HCT116 (cell line): ENCODE measurements around the gene DAGLA. TPM values are rescaled to one million over a fixed set of nuclear protein-coding genes. Genes with fewer than 3 reads are reported as not detected.
A peak's percentile ranks its signal among the peaks of the same experiment; 100 is the strongest.

Source experiments
- ATAC-seq: fragments of 200-7000 bp; cut with Tn5 transposase; 2 replicates; pipeline ENCODE4 v1.9.1; 2020; ENCODE audit warnings: mild to moderate bottlenecking, moderate library complexity
- BruUV-seq: library from RNA; stranded (reverse); fragments of 400-500 nt; replicated peaks from 2 replicates; lab custom pipeline; 2021; lab: Mats Ljungman, UMichigan
- CTCF ChIA-PET: fragments of 300-600 bp; sonication (Branson Sonifier 250); formaldehyde crosslinking; loops from one replicate; lab custom pipeline; 2021; ENCODE audit warnings: antibody characterized with exemption; lab: Charles Lee
- POLR2A ChIA-PET: fragments of 300-600, 350-600 bp; sonication (Branson Sonifier 250); formaldehyde crosslinking; loops from one replicate; lab custom pipeline; 2021; ENCODE audit warnings: antibody characterized with exemption; lab: Charles Lee
- RAD21 ChIA-PET, 2 experiments: fragments of 300-600 bp; sonication (Branson Sonifier 250); formaldehyde crosslinking; loops; one replicate each; lab custom pipeline; 2023; ENCODE audit warnings: low total read pairs in 2 of 2; ENCODE audit not compliant: uncharacterized antibody in 2 of 2, unreplicated experiment in 2 of 2, low non-redundant PET in 1 of 2; lab: Charles Lee
- DNase-seq: peaks from one replicate; pipeline ENCODE4 v3.0.0-alpha.2; 2010; ENCODE audit warnings: low read depth, low spot score
- H2AFZ ChIP-seq: fragments of 200-600 bp; shearing (Covaris generic), sonication (generic); 2 replicates; pipeline ENCODE4 v1.6.1; 2017; ENCODE audit warnings: low read depth, mixed run types, mixed read lengths, antibody characterized with exemption, low read length; ENCODE audit not compliant: poor library complexity, severe bottlenecking
- H3K27ac ChIP-seq: 2 replicates; pipeline ENCODE4 v1.5.1; 2012; ENCODE audit warnings: low read depth, low read length
- H3K27me3 ChIP-seq: fragments of 200-600 bp; sonication (generic); 2 replicates; pipeline ENCODE4 v1.6.1; 2016; ENCODE audit warnings: mixed run types, low read length, mixed read lengths; ENCODE audit not compliant: insufficient read depth
- H3K36me3 ChIP-seq, 2 experiments: fragments of 200-500 bp in 1 of 2; fragments of 200-600 bp in 1 of 2; sonication (Bioruptor generic) in 1 of 2; sonication (generic) in 1 of 2; 2 replicates each; pipeline versions ENCODE4 v1.5.1 to v1.6.1; 2014 to 2016; ENCODE audit warnings: low read length in 2 of 2, inconsistent platforms in 1 of 2, mixed read lengths in 1 of 2, mixed run types in 1 of 2; ENCODE audit not compliant: insufficient read depth in 2 of 2, control insufficient read depth in 1 of 2
- H3K4me1 ChIP-seq, 2 experiments: fragments of 200-600 bp in 1 of 2; sonication (generic) in 1 of 2; 2 replicates each; pipeline versions ENCODE4 v1.5.1 to v1.6.1; 2012 to 2017; ENCODE audit warnings: low read length in 2 of 2, inconsistent platforms in 1 of 2, mild to moderate bottlenecking in 1 of 2, mixed read lengths in 1 of 2, mixed run types in 1 of 2, moderate library complexity in 1 of 2; ENCODE audit not compliant: insufficient read depth in 2 of 2, control insufficient read depth in 1 of 2
- H3K4me2 ChIP-seq: fragments of 200-600 bp; sonication (generic); 2 replicates; pipeline ENCODE4 v1.6.1; 2017; ENCODE audit warnings: mixed run types, low read length, mixed read lengths
- H3K4me3 ChIP-seq, 2 experiments: fragments of 200-600 bp in 1 of 2; sonication (generic) in 1 of 2; replicated peaks in 1 of 2; 2 replicates each; pipeline ENCODE4 v1.5.1; 2011 to 2016; ENCODE audit warnings: low read length in 2 of 2, control low read depth in 1 of 2, low read depth in 1 of 2, mild to moderate bottlenecking in 1 of 2, mixed read lengths in 1 of 2, mixed run types in 1 of 2
- H3K79me2 ChIP-seq: fragments of 200-600 bp; sonication (generic); 2 replicates; pipeline ENCODE4 v1.6.1; 2017; ENCODE audit warnings: mild to moderate bottlenecking, mixed run types, low read length, moderate library complexity, mixed read lengths; ENCODE audit not compliant: insufficient read depth
- H3K9ac ChIP-seq: fragments of 200-600 bp; sonication (generic); 2 replicates; pipeline ENCODE4 v1.6.1; 2016; ENCODE audit warnings: low read length, mixed read lengths
- H3K9me2 ChIP-seq: fragments of 200-600 bp; sonication (generic), shearing (Covaris generic); 2 replicates; pipeline ENCODE4 v1.6.1; 2017; ENCODE audit warnings: mixed run types, mild to moderate bottlenecking, moderate library complexity; ENCODE audit not compliant: insufficient read depth
- H3K9me3 ChIP-seq, 2 experiments: fragments of 200-500 bp in 1 of 2; fragments of 200-600 bp in 1 of 2; sonication (Bioruptor generic) in 1 of 2; sonication (generic) in 1 of 2; 2 replicates each; pipeline ENCODE4 v1.6.1; 2014 to 2017; ENCODE audit warnings: low read length in 2 of 2, mixed read lengths in 2 of 2, inconsistent platforms in 1 of 2, low read depth in 1 of 2, mild to moderate bottlenecking in 1 of 2, mixed run types in 1 of 2, moderate library complexity in 1 of 2; ENCODE audit not compliant: control insufficient read depth in 1 of 2, insufficient read depth in 1 of 2
- H4K20me1 ChIP-seq: fragments of 200-600 bp; sonication (generic), shearing (Covaris generic); 2 replicates; pipeline ENCODE4 v1.6.1; 2017; ENCODE audit warnings: mixed run types, mild to moderate bottlenecking, moderate library complexity; ENCODE audit not compliant: insufficient read depth
- CBX3 ChIP-seq: IDR thresholded peaks from 2 replicates; pipeline ENCODE4 v1.6.1; 2012; ENCODE audit warnings: low read depth
- EGR1 ChIP-seq: IDR thresholded peaks from 2 replicates; pipeline ENCODE4 v1.6.1; 2012; ENCODE audit warnings: low read depth
- ELF1 ChIP-seq: IDR thresholded peaks from 2 replicates; pipeline ENCODE4 v1.6.1; 2012; ENCODE audit warnings: low read depth, borderline replicate concordance
- EZH2 ChIP-seq: fragments of 200-600 bp; sonication (generic); IDR thresholded peaks from 2 replicates; pipeline ENCODE4 v1.6.1; 2017; ENCODE audit warnings: antibody characterized with exemption, mixed run types
- EZH2phosphoT487 ChIP-seq: fragments of 200-600 bp; IDR thresholded peaks from 2 replicates; pipeline ENCODE4 v1.6.1; 2018; ENCODE audit warnings: antibody characterized with exemption, borderline replicate concordance
- JUND ChIP-seq: IDR thresholded peaks from 2 replicates; pipeline ENCODE4 v1.6.1; 2012
- POLR2A ChIP-seq: IDR thresholded peaks from 2 replicates; pipeline ENCODE4 v1.7.0; 2011; ENCODE audit warnings: borderline replicate concordance; ENCODE audit not compliant: insufficient read depth, insufficient read length; ENCODE audit errors: extremely low read depth
- RAD21 ChIP-seq: IDR thresholded peaks from 2 replicates; pipeline ENCODE4 v1.6.1; 2012; ENCODE audit warnings: low read depth, mild to moderate bottlenecking
- SP1 ChIP-seq: IDR thresholded peaks from 2 replicates; pipeline ENCODE4 v1.6.1; 2012; ENCODE audit warnings: low read depth
- SRF ChIP-seq: IDR thresholded peaks from 2 replicates; pipeline ENCODE4 v1.6.1; 2012; ENCODE audit warnings: low read depth
- YY1 ChIP-seq: IDR thresholded peaks from 2 replicates; pipeline ENCODE4 v1.6.1; 2011; ENCODE audit warnings: low read length, low read depth, moderate library complexity, mild to moderate bottlenecking; ENCODE audit not compliant: insufficient replicate concordance; ENCODE audit errors: extremely low read depth
- intact Hi-C: fragments of 100-400 bp; cut with micrococcal nuclease; formaldehyde crosslinking; loops from 2 replicates; pipeline ENCODE4 v1.10.0; 2022
- total RNA-seq: library from RNA; stranded (reverse); gene quantifications from one replicate; pipeline ENCODE4 v1.2.1, GENCODE V29; 2021; ENCODE audit not compliant: unreplicated experiment
- TF ChIP-seq, protein P1 (sequence below): IDR thresholded peaks from 2 replicates; pipeline ENCODE4 v1.6.1; 2012
- TF ChIP-seq, protein P2 (sequence below), 3 experiments: fragments of 200-600 bp in 1 of 3; sonication (generic) in 1 of 3; IDR thresholded peaks in 2 of 3; conservative IDR thresholded peaks in 1 of 3; 2 replicates each; pipeline ENCODE4 v1.5.1; 2012 to 2017; ENCODE audit warnings: low read depth in 2 of 3, low read length in 2 of 3, antibody characterized with exemption in 1 of 3, borderline replicate concordance in 1 of 3, control low read depth in 1 of 3, mild to moderate bottlenecking in 1 of 3, mixed read lengths in 1 of 3, mixed run types in 1 of 3, moderate library complexity in 1 of 3; ENCODE audit not compliant: insufficient read depth in 1 of 3
- TF ChIP-seq, protein P3 (sequence below): IDR thresholded peaks from 2 replicates; pipeline ENCODE4 v1.6.1; 2012
- TF ChIP-seq, protein P4 (sequence below): IDR thresholded peaks from 2 replicates; pipeline ENCODE4 v1.6.1; 2011; ENCODE audit warnings: mild to moderate bottlenecking, low read length, moderate library complexity; ENCODE audit not compliant: insufficient replicate concordance; ENCODE audit errors: extremely low read depth
- TF ChIP-seq, protein P5 (sequence below): IDR thresholded peaks from 2 replicates; pipeline ENCODE4 v1.6.1; 2012; ENCODE audit warnings: low read depth

The DAGLA gene
- total RNA-seq, 1 experiment from 2014 or later: 2.7 TPM

DNA sequence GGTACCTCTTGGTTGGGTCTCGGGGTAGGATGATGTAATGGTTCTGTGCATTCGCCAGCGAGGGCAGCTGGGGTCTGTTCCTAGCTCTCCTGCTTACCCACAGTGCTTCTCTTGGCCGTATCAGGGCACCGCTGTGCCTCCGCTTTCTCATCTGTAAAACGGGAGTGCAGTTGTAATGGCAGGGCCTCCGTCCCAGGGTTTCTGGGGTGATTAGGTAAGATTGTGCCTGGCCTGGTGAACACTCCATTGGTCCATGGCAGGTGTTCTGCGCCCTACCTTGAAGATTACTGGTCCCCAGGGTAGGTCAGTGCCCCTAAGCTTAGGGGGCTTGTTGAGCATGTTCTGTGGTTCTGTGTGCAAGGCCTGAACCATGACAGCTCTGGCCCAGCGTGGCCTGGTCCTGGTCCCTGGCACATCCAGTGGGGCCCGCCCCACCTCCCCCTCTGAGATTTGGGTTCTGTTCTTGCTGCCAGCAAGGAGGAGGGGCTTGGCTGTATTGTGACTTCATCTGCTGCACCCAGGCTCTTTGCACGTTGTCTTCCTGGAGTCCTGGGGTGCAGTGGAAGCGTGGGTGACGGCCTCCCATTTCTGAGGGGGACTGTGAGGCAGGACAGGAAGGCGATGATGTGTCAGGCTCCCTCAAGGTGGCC lies 77.1 kb downstream of the DAGLA start:
- DNase-seq (no peak), ATAC-seq (no peak)
- Histone ChIP-seq H3K9me3 (no peaks in the 10 kb centered on the region), H4K20me1 (no peaks in the 10 kb centered on the region), H3K79me2 (peaks cover 71% of the 10 kb centered on the region; the same call in 1 of the 2 replicates), H3K36me3 (no peaks in the 10 kb centered on the region), H3K4me3 (peak overlapping the region; percentile 44 to 54), H3K4me2 (peak overlapping the region; percentile 99), H2AFZ (no peak overlapping the region), H3K9me2 (no peaks in the 10 kb centered on the region), H3K9ac (peak overlapping the region; percentile 60), H3K27ac (peak overlapping the region; percentile 84), H3K4me1 (peaks cover 40 to 85% of the 10 kb centered on the region in 2 experiments), H3K27me3 (no peaks in the 10 kb centered on the region)
- ChIA-PET POLR2A (interaction anchor here (1.0 kb wide), 1 partner anchor 35 kb away, joined by 3 read pairs; no protein-coding TSS in a partner anchor), RAD21 (no interaction called here), CTCF (interaction anchor here (0.9 to 2.8 kb wide), 4 partner anchors 10 to 351 kb away, joined by 3 to 15 read pairs (median 3); no protein-coding TSS in a partner anchor)
- intact Hi-C loops: no loop called here
- no peak for TF ChIP-seq SP1
- TF ChIP-seq SRF: no peak
- TF ChIP-seq, protein P1, sequence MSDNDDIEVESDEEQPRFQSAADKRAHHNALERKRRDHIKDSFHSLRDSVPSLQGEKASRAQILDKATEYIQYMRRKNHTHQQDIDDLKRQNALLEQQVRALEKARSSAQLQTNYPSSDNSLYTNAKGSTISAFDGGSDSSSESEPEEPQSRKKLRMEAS: no peak
- no peak for TF ChIP-seq YY1
- no peak for TF ChIP-seq CBX3
- TF ChIP-seq RAD21: no peak
- TF ChIP-seq ELF1: no peak
- TF ChIP-seq, protein P2, sequence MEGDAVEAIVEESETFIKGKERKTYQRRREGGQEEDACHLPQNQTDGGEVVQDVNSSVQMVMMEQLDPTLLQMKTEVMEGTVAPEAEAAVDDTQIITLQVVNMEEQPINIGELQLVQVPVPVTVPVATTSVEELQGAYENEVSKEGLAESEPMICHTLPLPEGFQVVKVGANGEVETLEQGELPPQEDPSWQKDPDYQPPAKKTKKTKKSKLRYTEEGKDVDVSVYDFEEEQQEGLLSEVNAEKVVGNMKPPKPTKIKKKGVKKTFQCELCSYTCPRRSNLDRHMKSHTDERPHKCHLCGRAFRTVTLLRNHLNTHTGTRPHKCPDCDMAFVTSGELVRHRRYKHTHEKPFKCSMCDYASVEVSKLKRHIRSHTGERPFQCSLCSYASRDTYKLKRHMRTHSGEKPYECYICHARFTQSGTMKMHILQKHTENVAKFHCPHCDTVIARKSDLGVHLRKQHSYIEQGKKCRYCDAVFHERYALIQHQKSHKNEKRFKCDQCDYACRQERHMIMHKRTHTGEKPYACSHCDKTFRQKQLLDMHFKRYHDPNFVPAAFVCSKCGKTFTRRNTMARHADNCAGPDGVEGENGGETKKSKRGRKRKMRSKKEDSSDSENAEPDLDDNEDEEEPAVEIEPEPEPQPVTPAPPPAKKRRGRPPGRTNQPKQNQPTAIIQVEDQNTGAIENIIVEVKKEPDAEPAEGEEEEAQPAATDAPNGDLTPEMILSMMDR (IDR thresholded peaks at IDR 0.05 in 2 of 3, conservative IDR thresholded peaks at IDR 0.05 in 1 of 3; ENCODE audit: borderline replicate concordance in 1 of 3, insufficient read depth in 1 of 3, low read depth in 2 of 3, low read length in 2 of 3): no peak
- TF ChIP-seq, protein P3, sequence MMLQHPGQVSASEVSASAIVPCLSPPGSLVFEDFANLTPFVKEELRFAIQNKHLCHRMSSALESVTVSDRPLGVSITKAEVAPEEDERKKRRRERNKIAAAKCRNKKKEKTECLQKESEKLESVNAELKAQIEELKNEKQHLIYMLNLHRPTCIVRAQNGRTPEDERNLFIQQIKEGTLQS: no peak
- no peak for TF ChIP-seq JUND
- TF ChIP-seq EZH2: no peak
- TF ChIP-seq, protein P4, sequence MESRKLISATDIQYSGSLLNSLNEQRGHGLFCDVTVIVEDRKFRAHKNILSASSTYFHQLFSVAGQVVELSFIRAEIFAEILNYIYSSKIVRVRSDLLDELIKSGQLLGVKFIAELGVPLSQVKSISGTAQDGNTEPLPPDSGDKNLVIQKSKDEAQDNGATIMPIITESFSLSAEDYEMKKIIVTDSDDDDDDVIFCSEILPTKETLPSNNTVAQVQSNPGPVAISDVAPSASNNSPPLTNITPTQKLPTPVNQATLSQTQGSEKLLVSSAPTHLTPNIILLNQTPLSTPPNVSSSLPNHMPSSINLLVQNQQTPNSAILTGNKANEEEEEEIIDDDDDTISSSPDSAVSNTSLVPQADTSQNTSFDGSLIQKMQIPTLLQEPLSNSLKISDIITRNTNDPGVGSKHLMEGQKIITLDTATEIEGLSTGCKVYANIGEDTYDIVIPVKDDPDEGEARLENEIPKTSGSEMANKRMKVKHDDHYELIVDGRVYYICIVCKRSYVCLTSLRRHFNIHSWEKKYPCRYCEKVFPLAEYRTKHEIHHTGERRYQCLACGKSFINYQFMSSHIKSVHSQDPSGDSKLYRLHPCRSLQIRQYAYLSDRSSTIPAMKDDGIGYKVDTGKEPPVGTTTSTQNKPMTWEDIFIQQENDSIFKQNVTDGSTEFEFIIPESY: no peak
- no peak for TF ChIP-seq EZH2phosphoT487
- no peak for TF ChIP-seq POLR2A
- TF ChIP-seq EGR1: no peak
- TF ChIP-seq, protein P5, sequence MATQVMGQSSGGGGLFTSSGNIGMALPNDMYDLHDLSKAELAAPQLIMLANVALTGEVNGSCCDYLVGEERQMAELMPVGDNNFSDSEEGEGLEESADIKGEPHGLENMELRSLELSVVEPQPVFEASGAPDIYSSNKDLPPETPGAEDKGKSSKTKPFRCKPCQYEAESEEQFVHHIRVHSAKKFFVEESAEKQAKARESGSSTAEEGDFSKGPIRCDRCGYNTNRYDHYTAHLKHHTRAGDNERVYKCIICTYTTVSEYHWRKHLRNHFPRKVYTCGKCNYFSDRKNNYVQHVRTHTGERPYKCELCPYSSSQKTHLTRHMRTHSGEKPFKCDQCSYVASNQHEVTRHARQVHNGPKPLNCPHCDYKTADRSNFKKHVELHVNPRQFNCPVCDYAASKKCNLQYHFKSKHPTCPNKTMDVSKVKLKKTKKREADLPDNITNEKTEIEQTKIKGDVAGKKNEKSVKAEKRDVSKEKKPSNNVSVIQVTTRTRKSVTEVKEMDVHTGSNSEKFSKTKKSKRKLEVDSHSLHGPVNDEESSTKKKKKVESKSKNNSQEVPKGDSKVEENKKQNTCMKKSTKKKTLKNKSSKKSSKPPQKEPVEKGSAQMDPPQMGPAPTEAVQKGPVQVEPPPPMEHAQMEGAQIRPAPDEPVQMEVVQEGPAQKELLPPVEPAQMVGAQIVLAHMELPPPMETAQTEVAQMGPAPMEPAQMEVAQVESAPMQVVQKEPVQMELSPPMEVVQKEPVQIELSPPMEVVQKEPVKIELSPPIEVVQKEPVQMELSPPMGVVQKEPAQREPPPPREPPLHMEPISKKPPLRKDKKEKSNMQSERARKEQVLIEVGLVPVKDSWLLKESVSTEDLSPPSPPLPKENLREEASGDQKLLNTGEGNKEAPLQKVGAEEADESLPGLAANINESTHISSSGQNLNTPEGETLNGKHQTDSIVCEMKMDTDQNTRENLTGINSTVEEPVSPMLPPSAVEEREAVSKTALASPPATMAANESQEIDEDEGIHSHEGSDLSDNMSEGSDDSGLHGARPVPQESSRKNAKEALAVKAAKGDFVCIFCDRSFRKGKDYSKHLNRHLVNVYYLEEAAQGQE: no peak
- TSS peak; percentile 51 for BruUV-seq
